NCI-H1105 (cell line): ENCODE results near the gene GPR84.

ENCODE experiments used
- DNase-seq: peaks from one replicate; lab custom pipeline; 2025; lab: John Stamatoyannopoulos, UW

Gene GPR84

GRCh38 chr12:54390668-54391551 lies 26.6 kb upstream of the GPR84 start:
- peak; percentile 24 for DNase-seq

- peak; percentile 46 for DNase-seq
Measured at GRCh38 chr12:54390176-54390667, 25.9 kb upstream of the GPR84 start.

- no peak for DNase-seq
Measured at GRCh38 chr12:54389607-54390175, 25.4 kb upstream of the GPR84 start.

- DNase-seq: no peak
Measured at GRCh38 chr12:54389134-54389508, 24.8 kb upstream of the GPR84 start.

GRCh38 chr12:54388237-54389133 lies 24.2 kb upstream of the GPR84 start:
- no peak for DNase-seq

- no peak for DNase-seq
Measured at GRCh38 chr12:54387114-54387467, 22.8 kb upstream of the GPR84 start.

- no peak for DNase-seq
Measured at GRCh38 chr12:54386403-54387113, 22.3 kb upstream of the GPR84 start.

- no peak for DNase-seq
Measured at GRCh38 chr12:54385251-54385914, 21.1 kb upstream of the GPR84 start.

GRCh38 chr12:54384591-54385041 lies 20.3 kb upstream of the GPR84 start, which contains the start of gene ZNF385A:
Gene ZNF385A (minus strand): TSS chr12:54384733. CDS start chr12:54384514, 219 bp downstream.
- no peak for DNase-seq

GRCh38 chr12:54383041-54383609 lies 18.8 kb upstream of the GPR84 start:
- no peak for DNase-seq

- DNase-seq: no peak
Measured at GRCh38 chr12:54381136-54381535, 16.9 kb upstream of the GPR84 start.

GRCh38 chr12:54379398-54380201 lies 15.3 kb upstream of the GPR84 start:
- peak; percentile 70 for DNase-seq

GRCh38 chr12:54378796-54379397 lies 14.6 kb upstream of the GPR84 start:
- DNase-seq: no peak

- no peak for DNase-seq
Measured at GRCh38 chr12:54377797-54378515, 13.7 kb upstream of the GPR84 start.

- DNase-seq: no peak
Measured at GRCh38 chr12:54377007-54377406, 12.7 kb upstream of the GPR84 start.

- DNase-seq: no peak
Measured at GRCh38 chr12:54376596-54376995, 12.3 kb upstream of the GPR84 start.

- DNase-seq: no peak
Measured at GRCh38 chr12:54375259-54375579, 10.9 kb upstream of the GPR84 start.

GRCh38 chr12:54374562-54375258 lies 10.4 kb upstream of the GPR84 start:
- no peak for DNase-seq
